ES-I3 (cell line): ENCODE results near the gene P2RX1.
"Not testable (repeated sequence)": the region's sequence is repeated elsewhere in the genome, so short reads cannot be mapped to it uniquely, and the experiment has no call there.

Source experiments
- H3K36me3 ChIP-seq: 2 replicates; pipeline ENCODE4 v1.6.1; 2013; ENCODE audit warnings: mild to moderate bottlenecking, low read length, control low read depth, moderate library complexity; ENCODE audit not compliant: insufficient read depth
- H3K4me1 ChIP-seq: 2 replicates; pipeline ENCODE4 v1.6.1; 2013; ENCODE audit warnings: mild to moderate bottlenecking, control low read depth, low read length; ENCODE audit not compliant: insufficient read depth
- H3K9ac ChIP-seq: 2 replicates; pipeline ENCODE4 v1.6.1; 2013; ENCODE audit warnings: low read depth, mild to moderate bottlenecking, low read length, moderate library complexity
- H3K9me3 ChIP-seq: 2 replicates; pipeline ENCODE4 v1.6.1; 2013; ENCODE audit warnings: mild to moderate bottlenecking, low read length, moderate library complexity; ENCODE audit not compliant: control insufficient read depth, insufficient read depth

The P2RX1 gene

GRCh38 chr17:3956983-3957382 is 40.7 kb upstream of the P2RX1 start:
- Histone ChIP-seq H3K36me3 (no peaks in the 10 kb centered on the region), H3K4me1 (peaks cover 40% of the 10 kb centered on the region), H3K9ac (no peak overlapping the region), H3K9me3 (no peaks in the 10 kb centered on the region)

DNA sequence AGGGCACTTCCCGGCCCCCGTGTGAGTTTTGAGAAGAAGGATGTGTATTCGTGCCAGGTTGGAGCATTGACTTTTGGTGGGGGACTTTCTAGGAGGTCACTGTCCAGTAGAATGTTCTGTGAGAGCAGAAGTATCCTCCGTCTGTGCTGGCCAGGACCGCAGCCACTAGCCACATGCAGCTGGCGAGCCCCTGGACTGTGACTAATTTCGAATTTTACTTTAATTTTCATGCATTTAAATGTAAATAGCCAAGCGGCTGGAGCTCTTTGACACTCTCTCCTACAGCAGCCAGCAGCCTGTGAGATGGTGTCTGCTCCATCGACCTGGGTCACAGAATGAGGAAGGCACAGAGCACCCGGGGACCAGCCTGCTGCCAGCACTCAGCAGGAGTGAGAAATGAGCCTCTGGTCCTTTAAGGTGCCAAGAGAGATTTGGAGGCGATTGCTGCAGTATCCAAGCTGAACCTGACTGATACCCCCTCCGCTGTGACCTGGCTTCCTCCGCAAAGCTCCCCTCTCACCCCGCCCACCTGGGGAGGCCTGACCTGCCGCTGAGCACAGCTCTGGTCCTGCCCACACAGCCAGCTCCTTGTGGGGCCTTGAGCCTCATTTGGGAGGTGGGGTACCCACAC is 40.2 kb upstream of the P2RX1 start:
- Histone ChIP-seq H3K36me3 (no peaks in the 10 kb centered on the region), H3K9me3 (no peaks in the 10 kb centered on the region), H3K4me1 (peaks cover 40% of the 10 kb centered on the region), H3K9ac (no peak overlapping the region)

DNA sequence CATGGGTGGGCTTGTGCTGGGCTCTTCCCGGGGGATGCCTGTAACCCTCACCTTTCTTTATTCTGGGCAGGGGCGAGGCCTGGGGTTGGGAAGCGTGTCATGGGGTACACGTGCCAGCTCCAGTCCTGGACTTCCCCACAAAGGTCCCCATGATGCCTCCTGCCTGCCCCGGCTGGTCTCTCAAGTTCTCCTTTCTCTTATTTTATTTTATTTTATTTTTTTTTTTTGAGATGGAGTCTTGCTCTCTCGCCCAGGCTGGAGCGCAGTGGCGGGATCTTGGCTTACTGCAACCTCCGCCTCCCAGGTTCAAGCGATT is 39.4 kb upstream of the P2RX1 start:
- no peaks in the 10 kb centered on the region for H3K9me3 ChIP-seq
- no peaks in the 10 kb centered on the region for H3K36me3 ChIP-seq
- H3K9ac ChIP-seq: no peak overlapping the region
- H3K4me1 ChIP-seq: peaks cover 36% of the 10 kb centered on the region

DNA sequence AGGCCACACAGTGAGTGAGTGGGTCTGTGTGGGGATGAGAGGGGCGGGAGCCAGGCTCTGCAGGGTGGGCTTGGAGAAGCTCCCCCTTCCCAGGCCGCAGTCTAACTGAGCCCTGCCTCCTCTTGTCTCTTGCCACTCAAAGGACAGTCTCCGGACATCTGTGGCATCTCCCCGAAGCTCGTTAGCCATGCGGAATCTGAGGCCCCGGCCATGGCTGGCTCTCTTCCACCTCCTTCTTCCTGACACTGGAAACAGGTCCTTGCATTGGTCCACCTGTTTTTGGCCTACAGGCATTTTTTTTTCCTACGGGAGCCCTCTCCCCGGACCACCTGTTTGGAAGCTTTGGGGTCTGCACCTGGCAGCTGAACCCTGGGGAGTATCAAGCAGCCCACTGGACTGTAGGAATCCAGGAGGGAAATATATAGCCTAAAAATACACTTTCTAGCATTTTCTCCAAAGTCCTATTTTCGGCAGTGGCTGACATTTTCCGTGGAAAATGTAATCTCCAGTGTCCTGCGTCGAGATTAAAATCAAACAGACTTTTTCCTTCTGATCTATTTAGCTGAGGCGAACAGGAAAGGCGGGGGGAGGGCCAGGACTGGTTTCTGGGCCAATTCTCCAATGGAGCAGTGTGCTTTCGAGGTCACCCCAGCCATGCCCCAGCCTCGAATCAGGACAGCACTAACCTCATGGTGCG is 38.9 kb upstream of the P2RX1 start:
- Histone ChIP-seq H3K9me3 (no peaks in the 10 kb centered on the region), H3K9ac (no peak overlapping the region), H3K4me1 (peaks cover 31% of the 10 kb centered on the region), H3K36me3 (no peaks in the 10 kb centered on the region)

DNA sequence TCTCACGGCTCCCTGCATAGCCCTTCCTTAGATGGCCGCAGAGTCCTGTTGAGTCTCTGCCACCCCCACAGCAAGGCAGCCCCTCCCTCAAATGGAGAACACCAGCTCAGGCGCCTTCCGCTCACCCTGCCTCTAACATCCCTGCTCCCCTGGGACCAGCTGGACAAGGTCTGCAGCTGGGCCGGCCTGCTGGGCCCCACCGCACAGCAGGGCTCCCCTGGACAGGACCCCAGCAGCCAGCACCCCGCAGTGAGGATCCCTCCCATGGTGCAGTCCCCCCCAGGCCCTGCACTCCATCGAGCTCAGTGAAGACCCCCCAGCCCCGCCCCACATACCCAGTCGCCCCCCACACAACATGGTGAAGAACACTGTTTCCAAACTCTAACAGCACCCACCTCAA is 37.8 kb upstream of the P2RX1 start:
- Histone ChIP-seq H3K9ac (no peak overlapping the region), H3K36me3 (no peaks in the 10 kb centered on the region), H3K4me1 (peaks cover 21% of the 10 kb centered on the region), H3K9me3 (no peaks in the 10 kb centered on the region)

GRCh38 chr17:3953542-3953941 is 37.3 kb upstream of the P2RX1 start:
- Histone ChIP-seq H3K9ac (no peak overlapping the region), H3K36me3 (no peaks in the 10 kb centered on the region), H3K9me3 (no peaks in the 10 kb centered on the region), H3K4me1 (peaks cover 19% of the 10 kb centered on the region)

DNA sequence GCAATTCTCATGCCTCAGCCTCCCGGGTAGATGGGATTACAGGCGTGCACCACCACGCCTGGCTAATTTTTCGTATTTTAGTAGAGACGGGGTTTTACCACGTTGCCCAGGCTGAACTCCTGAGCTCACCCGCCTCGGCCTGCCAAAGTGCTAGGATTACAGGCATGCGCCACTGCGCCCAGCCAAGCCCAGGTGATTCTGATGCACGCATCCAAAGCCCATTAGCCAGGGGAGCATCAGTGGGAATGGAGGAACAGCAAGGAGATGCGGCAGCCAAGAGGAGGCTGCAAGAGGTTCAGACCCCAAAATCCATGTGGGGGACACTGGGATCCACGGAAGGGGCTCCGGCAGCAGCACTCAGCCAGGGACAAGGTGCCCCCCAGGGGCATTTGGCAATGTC is 35.9 kb upstream of the P2RX1 start:
- Histone ChIP-seq H3K9ac (no peak overlapping the region), H3K9me3 (no peaks in the 10 kb centered on the region), H3K4me1 (peaks cover 19% of the 10 kb centered on the region), H3K36me3 (no peaks in the 10 kb centered on the region)

GRCh38 chr17:3951420-3951819 is 35.2 kb upstream of the P2RX1 start:
- H3K9ac ChIP-seq: no peak overlapping the region
- H3K4me1 ChIP-seq: peaks cover 12% of the 10 kb centered on the region
- H3K9me3 ChIP-seq: no peaks in the 10 kb centered on the region
- no peaks in the 10 kb centered on the region for H3K36me3 ChIP-seq

GRCh38 chr17:3951003-3951402 is 34.7 kb upstream of the P2RX1 start:
- no peaks in the 10 kb centered on the region for H3K36me3 ChIP-seq

DNA sequence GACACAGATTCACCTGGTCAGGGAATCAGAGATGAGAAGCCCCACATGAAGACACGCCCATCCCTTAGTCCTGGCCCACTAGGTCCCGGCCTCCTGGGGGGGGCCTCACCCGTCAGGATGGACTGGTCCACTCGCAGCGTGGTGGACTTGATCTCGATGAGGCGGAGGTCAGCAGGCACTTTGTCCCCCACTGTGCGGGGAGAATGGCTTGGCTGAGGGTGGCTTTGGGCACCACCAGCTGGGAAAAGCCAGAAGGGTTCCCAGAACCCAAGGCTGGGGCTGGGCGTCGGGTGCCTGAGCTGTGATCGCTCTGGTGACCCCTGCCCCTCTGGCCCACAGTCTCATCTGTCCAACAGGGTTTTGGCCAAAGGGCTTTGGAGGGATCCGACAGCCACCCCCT is 34.3 kb upstream of the P2RX1 start:
- Histone ChIP-seq H3K36me3 (no peaks in the 10 kb centered on the region), H3K9ac (no peak overlapping the region), H3K9me3 (no peaks in the 10 kb centered on the region), H3K4me1 (peaks cover 6% of the 10 kb centered on the region)

More at GRCh38 chr17:3951003-3951402, 34.7 kb upstream of the P2RX1 start:
- peaks cover 8% of the 10 kb centered on the region for H3K4me1 ChIP-seq
- no peak overlapping the region for H3K9ac ChIP-seq
- no peaks in the 10 kb centered on the region for H3K9me3 ChIP-seq

GRCh38 chr17:3949418-3949817 is 33.2 kb upstream of the P2RX1 start:
- Histone ChIP-seq H3K9ac (no peak overlapping the region), H3K9me3 (no peaks in the 10 kb centered on the region), H3K36me3 (no peaks in the 10 kb centered on the region), H3K4me1 (no peaks in the 10 kb centered on the region; the same call in 1 of the 2 replicates)

- not testable (repeated sequence) for H3K36me3 ChIP-seq, H3K9ac ChIP-seq, H3K4me1 ChIP-seq, H3K9me3 ChIP-seq
Observed at GRCh38 chr17:3948551-3948950, 32.3 kb upstream of the P2RX1 start.

DNA sequence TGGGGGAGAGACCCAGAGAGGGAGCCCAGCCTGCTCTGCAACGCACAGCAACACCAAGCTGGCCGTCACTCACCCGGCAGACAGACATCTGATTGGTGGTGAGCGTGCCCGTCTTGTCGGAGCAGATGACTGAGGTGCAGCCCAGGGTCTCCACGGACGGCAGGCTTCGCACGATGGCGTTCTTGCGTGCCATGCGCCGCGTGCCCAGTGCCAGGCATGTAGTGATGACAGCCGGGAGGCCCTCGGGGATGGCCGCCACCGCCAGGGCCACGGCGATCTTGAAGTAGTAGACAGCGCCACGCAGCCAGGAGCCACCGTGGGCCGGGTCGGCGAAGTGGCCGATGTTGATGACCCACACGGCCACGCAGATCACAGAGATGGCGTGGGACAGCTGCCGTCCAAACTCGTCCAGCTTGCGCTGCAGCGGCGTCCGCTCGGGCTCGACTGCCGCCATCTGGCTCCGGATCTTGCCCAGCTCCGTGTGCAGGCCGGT is 31.1 kb upstream of the P2RX1 start:
- H3K36me3 ChIP-seq: no peaks in the 10 kb centered on the region; the same call in 1 of the 2 replicates
- no peak overlapping the region for H3K9ac ChIP-seq
- no peaks in the 10 kb centered on the region for H3K9me3 ChIP-seq
- H3K4me1 ChIP-seq: no peaks in the 10 kb centered on the region; the same call in 1 of the 2 replicates

- Histone ChIP-seq H3K9me3 (no peaks in the 10 kb centered on the region), H3K9ac (no peak overlapping the region), H3K4me1 (no peaks in the 10 kb centered on the region; the same call in 1 of the 2 replicates), H3K36me3 (no peaks in the 10 kb centered on the region; the same call in 1 of the 2 replicates)
Observed at GRCh38 chr17:3946711-3947235, 30.5 kb upstream of the P2RX1 start.
